WTC11 (cell line): Measurements from ENCODE around the gene BRSK2. TPM values are rescaled to one million over a fixed set of nuclear protein-coding genes. Genes with fewer than 3 reads are reported as not detected.

Experiments
- ATAC-seq: fragments of 200-7000 bp; cut with Tn5 transposase; 2 replicates; pipeline ENCODE4 v1.10.0; 2021; ENCODE audit warnings: mild to moderate bottlenecking, moderate library complexity
- CTCF ChIA-PET: fragments of 300-600 bp; sonication (Branson Sonifier 250); formaldehyde crosslinking; loops from one replicate; lab custom pipeline; 2021; ENCODE audit warnings: antibody characterized with exemption; lab: Charles Lee
- POLR2A ChIA-PET: fragments of 350-600 bp; sonication (Branson Sonifier 250); formaldehyde crosslinking; loops from one replicate; lab custom pipeline; 2021; ENCODE audit warnings: antibody characterized with exemption; lab: Charles Lee
- DNase-seq: peaks from one replicate; pipeline ENCODE4 v3.0.0; 2021; ENCODE audit warnings: low spot score
- H3K27ac Mint-ChIP-seq: 2 replicates; pipeline ENCODE4 v1.8.0; 2021; ENCODE audit warnings: mixed read lengths
- H3K27me3 Mint-ChIP-seq: 2 replicates; pipeline ENCODE4 v1.8.0; 2021; ENCODE audit warnings: low read depth, mild to moderate bottlenecking, moderate library complexity, mixed read lengths
- H3K36me3 Mint-ChIP-seq: 2 replicates; pipeline ENCODE4 v1.8.0; 2021; ENCODE audit warnings: mixed read lengths
- H3K4me1 Mint-ChIP-seq: 2 replicates; pipeline ENCODE4 v1.8.0; 2022; ENCODE audit warnings: mixed read lengths
- H3K4me3 Mint-ChIP-seq: 2 replicates; pipeline ENCODE4 v1.8.0; 2021; ENCODE audit warnings: mild to moderate bottlenecking, moderate library complexity, mixed read lengths
- H3K9me3 Mint-ChIP-seq: 2 replicates; pipeline ENCODE4 v1.8.0; 2021; ENCODE audit warnings: mixed read lengths
- AR ChIP-seq: fragments of 250-450 bp; sonication (Bioruptor Pico); IDR thresholded peaks from 2 replicates; pipeline ENCODE4 v1.9.0; 2021; ENCODE audit warnings: mild to moderate bottlenecking
- ARID4B ChIP-seq: sonication (generic); formaldehyde crosslinking; IDR thresholded peaks from 2 replicates; pipeline ENCODE4 v1.8.0; 2023; ENCODE audit warnings: missing genetic modification reagents, mild to moderate bottlenecking, borderline replicate concordance
- ATF2 ChIP-seq: sonication (generic); formaldehyde crosslinking; IDR thresholded peaks from 2 replicates; pipeline ENCODE4 v1.8.1; 2022; ENCODE audit warnings: low read depth, missing genetic modification reagents, borderline replicate concordance
- ATF6 ChIP-seq: sonication (generic); formaldehyde crosslinking; IDR thresholded peaks from 2 replicates; pipeline ENCODE4 v1.8.1; 2023; ENCODE audit warnings: mild to moderate bottlenecking, missing genetic modification reagents
- CBFB ChIP-seq: sonication (generic); formaldehyde crosslinking; IDR thresholded peaks from 2 replicates; pipeline ENCODE4 v1.8.1; 2022; ENCODE audit warnings: mild to moderate bottlenecking, low read depth, missing genetic modification reagents
- E2F1 ChIP-seq: sonication (generic); formaldehyde crosslinking; IDR thresholded peaks from 2 replicates; pipeline ENCODE4 v1.8.0; 2022; ENCODE audit warnings: mild to moderate bottlenecking, missing genetic modification reagents
- E2F4 ChIP-seq: sonication (generic); formaldehyde crosslinking; IDR thresholded peaks from 2 replicates; pipeline ENCODE4 v1.8.1; 2022; ENCODE audit warnings: low read depth, mild to moderate bottlenecking, moderate library complexity, missing genetic modification reagents, borderline replicate concordance
- FOXJ3 ChIP-seq: sonication (generic); formaldehyde crosslinking; IDR thresholded peaks from 2 replicates; pipeline ENCODE4 v1.9.0; 2021; ENCODE audit warnings: missing genetic modification reagents, mild to moderate bottlenecking, borderline replicate concordance
- KAT7 ChIP-seq: sonication (generic); formaldehyde crosslinking; IDR thresholded peaks from 2 replicates; pipeline ENCODE4 v1.8.1; 2023; ENCODE audit warnings: missing genetic modification reagents, mild to moderate bottlenecking, borderline replicate concordance
- MLX ChIP-seq: sonication (generic); formaldehyde crosslinking; IDR thresholded peaks from 2 replicates; pipeline ENCODE4 v1.8.1; 2023; ENCODE audit warnings: mild to moderate bottlenecking, missing genetic modification reagents, moderate library complexity
- MYBL2 ChIP-seq: sonication (generic); formaldehyde crosslinking; IDR thresholded peaks from 2 replicates; pipeline ENCODE4 v1.8.1; 2023; ENCODE audit warnings: mild to moderate bottlenecking, moderate library complexity, missing genetic modification reagents
- TEAD1 ChIP-seq: sonication (generic); formaldehyde crosslinking; IDR thresholded peaks from 2 replicates; pipeline ENCODE4 v1.8.0; 2022; ENCODE audit warnings: mild to moderate bottlenecking, missing genetic modification reagents
- ZNF232 ChIP-seq: sonication (generic); formaldehyde crosslinking; IDR thresholded peaks from 2 replicates; pipeline ENCODE4 v1.8.0; 2022; ENCODE audit warnings: mild to moderate bottlenecking, missing genetic modification reagents
- ZNF317 ChIP-seq: sonication (generic); formaldehyde crosslinking; IDR thresholded peaks from 2 replicates; pipeline ENCODE4 v1.8.1; 2023; ENCODE audit warnings: low read depth, mild to moderate bottlenecking, moderate library complexity, missing genetic modification reagents, borderline replicate concordance
- ZNF423 ChIP-seq: fragments of 250-450 bp; sonication (Bioruptor Pico); IDR thresholded peaks from 2 replicates; pipeline ENCODE4 v2.1.2; 2022; ENCODE audit warnings: mild to moderate bottlenecking, moderate library complexity
- total RNA-seq: library from RNA; stranded (reverse); gene quantifications from 3 replicates; pipeline ENCODE4 v1.2.3, GENCODE V29; 2021

BRSK2 gene
- total RNA-seq, 1 experiment from 2014 or later, result 34.5 TPM

GRCh38 chr11:1439341-1439740 lies 49.6 kb downstream of the BRSK2 start (continued):
- TF ChIP-seq ARID4B (no peak), E2F1 (CRISPR knock-in tag) (no peak), ZNF317 (CRISPR knock-in tag) (no peak), E2F4 (CRISPR knock-in tag) (no peak), ATF2 (CRISPR knock-in tag) (no peak), CBFB (CRISPR knock-in tag) (no peak)
- TF ChIP-seq, all 79 proteins: peak for 0

- no peaks in the 10 kb centered on the region for H3K4me1 Mint-ChIP-seq
- no peaks in the 10 kb centered on the region for H3K27me3 Mint-ChIP-seq
- TF ChIP-seq ZNF423 (CRISPR knock-in tag), result no peak
- no peak for TF ChIP-seq MLX (CRISPR knock-in tag)
- no peak for TF ChIP-seq TEAD1 (CRISPR knock-in tag)
- TF ChIP-seq MYBL2, result no peak
- TF ChIP-seq AR, result no peak
- no peak for TF ChIP-seq KAT7
- no peak for TF ChIP-seq ZNF232
- TF ChIP-seq ATF6 (CRISPR knock-in tag), result no peak
- no peak for TF ChIP-seq FOXJ3
- ChIA-PET CTCF (no interaction called here), POLR2A (no interaction called here)
- peaks cover 2% of the 10 kb centered on the region; the same call in 1 of the 2 replicates for H3K36me3 Mint-ChIP-seq
- no peak for DNase-seq
- no peaks in the 10 kb centered on the region for H3K9me3 Mint-ChIP-seq
- ATAC-seq, result no peak
- H3K4me3 Mint-ChIP-seq, result no peak overlapping the region
- H3K27ac Mint-ChIP-seq, result no peak overlapping the region
These were observed 50.3 kb downstream of the BRSK2 start for GRCh38 chr11:1440066-1440465.
